Activated naive CD4-positive, alpha-beta T cell treated with anti-CD3 and anti-CD28 coated beads, Interleukin-2, amount 50 U/mL, for 72 hours (primary cell): ENCODE results near the gene TMEM201. TPM values are rescaled to one million over a fixed set of nuclear protein-coding genes. Genes with fewer than 3 reads are reported as not detected.
A peak's percentile ranks its signal among the peaks of the same experiment; 100 is the strongest.

Experiments used
- ATAC-seq, 2 donors: fragments of 150-1000 bp; cut with Tn5 transposase; 2 replicates each; pipeline ENCODE4 v1.10.0; 2021; ENCODE audit warnings: mild to moderate bottlenecking in 2 of 2, moderate library complexity in 2 of 2
- DNase-seq, 2 donors: peaks; one replicate each; pipeline ENCODE4 v3.0.0; 2021 to 2022; ENCODE audit warnings: low spot score in 2 of 2
- H3K27ac Mint-ChIP-seq, 2 donors: one replicate each; pipeline ENCODE4 v1.8.0; 2022; ENCODE audit warnings: mild to moderate bottlenecking in 2 of 2, mixed read lengths in 2 of 2
- H3K36me3 Mint-ChIP-seq, 2 donors: one replicate each; pipeline ENCODE4 v1.8.0; 2022; ENCODE audit warnings: mixed read lengths in 2 of 2
- H3K9me3 Mint-ChIP-seq, 2 donors: one replicate each; pipeline ENCODE4 v1.8.0; 2022; ENCODE audit warnings: mixed read lengths in 2 of 2
- total RNA-seq, 2 donors: library from RNA; stranded (reverse); gene quantifications; one replicate each; pipeline ENCODE4 v1.2.3, GENCODE V29; 2022

Gene TMEM201
- total RNA-seq, 2 donors from 2014 or later, result 14.8 to 16.5 TPM

DNA sequence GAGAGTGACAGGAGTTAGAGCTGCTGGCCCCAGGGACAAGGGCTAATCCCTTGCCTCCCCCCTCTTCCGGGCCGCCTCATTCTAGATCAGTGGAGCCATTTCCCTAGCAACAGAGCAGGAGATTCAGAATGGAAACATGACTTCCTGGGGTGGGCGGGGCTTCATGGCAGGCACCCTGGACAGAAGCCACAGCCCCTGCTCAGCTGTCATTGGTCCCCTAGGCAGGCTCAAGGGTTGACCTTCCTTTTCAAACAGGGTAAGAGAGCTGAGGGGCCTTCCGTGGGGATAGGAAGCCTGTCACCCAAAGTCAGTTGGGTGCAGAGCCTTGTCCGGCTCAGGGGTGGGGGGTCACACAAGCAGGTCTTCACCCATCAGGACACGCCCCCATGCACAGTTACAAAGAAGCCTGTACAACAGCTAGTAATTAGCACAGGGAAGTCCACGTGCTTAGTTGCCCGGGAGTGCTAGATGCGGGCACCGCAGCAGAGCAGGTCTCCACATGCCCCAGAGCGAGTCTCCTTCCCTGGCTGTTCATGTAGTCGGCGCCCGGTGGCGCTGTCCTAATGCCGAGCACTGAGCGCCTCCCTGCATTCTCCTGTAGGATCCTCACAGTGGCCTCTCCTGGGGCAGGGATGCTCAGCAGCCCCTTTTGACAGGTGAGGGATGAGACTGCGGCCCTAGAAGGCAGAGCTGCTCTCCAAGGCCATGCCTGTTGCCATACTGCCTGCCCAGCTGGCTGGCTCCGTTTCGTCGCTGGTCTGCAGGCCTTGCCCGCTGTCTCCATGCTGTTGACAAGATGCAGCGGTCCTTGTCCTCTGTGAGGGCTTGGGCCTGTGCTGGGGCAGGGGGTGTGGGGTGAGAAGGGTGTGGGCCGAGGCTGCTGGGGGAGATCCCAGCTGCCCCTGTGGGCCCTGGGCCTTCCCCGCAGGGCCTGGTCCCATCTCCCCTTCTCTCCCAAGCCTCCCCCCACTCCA lies 5.1 kb downstream of the TMEM201 start:
- H3K9me3 Mint-ChIP-seq, result no peaks in the 10 kb centered on the region
- ATAC-seq (peak; percentile 11 to 27), DNase-seq (peak in 1 of 2 donors; percentile 58)
- H3K27ac Mint-ChIP-seq, result peak overlapping the region; percentile 55 to 57
- peaks cover 0 to 5% of the 10 kb centered on the region in 2 donors for H3K36me3 Mint-ChIP-seq

DNA sequence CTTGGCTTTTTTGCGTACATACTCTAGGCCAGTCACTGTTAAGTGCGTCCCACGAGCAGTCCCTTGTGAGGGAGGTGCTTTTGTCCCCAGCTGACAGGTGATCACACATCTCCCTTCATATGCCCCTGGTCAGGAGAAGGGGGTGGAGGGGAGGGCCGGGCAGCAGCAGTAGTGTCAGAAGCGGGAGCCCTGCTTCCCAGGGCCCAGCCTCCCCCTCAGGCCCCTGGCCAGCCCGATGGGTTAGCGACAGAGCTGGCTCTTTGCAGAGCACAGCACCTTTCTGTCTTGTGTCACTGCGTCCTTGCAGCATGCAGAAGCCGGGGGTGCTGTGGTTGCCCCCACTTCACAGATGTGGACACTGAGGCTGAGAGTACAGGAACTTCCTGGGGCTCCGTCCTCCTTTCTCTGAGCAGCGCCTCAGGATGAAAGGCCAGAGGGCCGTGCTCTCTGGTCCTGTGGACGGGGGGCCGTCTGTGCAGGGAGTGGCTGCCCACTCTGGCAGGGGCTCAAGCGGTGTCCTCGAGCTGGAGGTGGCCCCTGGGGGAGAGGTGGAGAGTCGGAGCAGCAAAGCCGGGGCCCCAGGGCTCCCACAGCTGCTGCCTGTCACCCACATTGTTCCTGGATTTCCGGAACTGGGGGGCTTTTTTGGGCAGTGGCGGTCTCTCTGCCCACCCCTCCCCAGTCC lies 5.9 kb downstream of the TMEM201 start:
- peak in 1 of 2 donors; percentile 50 for DNase-seq
- peaks cover 0 to 2% of the 10 kb centered on the region in 2 donors for H3K36me3 Mint-ChIP-seq
- ATAC-seq, result no peak
- no peaks in the 10 kb centered on the region for H3K9me3 Mint-ChIP-seq
- peak overlapping the region in 1 of 2 donors; percentile 36 for H3K27ac Mint-ChIP-seq

DNA sequence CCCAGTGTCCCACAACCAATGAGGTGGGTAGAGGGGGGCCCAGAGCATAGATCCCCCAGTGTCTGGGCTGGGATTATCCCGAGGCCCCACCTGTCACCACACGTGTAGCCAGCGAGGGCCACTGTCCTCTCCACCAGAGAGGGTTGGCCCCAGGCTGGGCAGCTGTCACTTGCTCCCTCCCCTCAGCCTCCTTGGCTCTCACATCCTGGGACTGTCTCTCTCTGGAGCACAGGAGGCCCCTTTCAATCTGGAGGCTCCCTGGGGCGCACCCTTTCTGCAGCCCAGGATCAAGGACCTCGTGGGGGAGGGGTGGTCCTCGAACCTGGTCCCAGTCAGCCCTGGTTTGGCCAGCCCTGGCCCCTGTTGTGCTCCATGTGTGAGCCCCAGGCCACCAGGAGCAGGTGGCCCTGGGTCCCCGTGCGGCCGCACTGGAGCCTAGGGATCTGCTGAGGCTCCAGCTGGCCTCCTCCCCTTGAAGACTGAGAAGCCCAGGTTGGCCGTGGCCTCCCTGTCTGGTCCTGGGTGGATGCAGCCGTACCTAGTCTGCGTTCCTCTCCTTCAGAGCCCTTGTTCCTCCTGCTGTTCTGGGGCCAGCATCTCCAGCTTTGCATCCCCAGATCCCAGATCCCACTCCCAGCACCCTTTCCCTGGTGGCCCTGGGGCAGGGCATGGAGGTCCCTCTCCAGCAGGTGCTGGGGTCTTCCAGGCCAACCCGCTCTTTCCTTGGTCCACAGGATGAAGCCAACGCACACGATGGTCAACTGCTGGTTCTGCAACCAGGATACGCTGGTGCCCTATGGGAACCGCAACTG lies 6.7 kb downstream of the TMEM201 start:
- H3K27ac Mint-ChIP-seq, result peak overlapping the region in 1 of 2 donors; percentile 26
- ATAC-seq (no peak), DNase-seq (no peak)
- H3K9me3 Mint-ChIP-seq, result no peaks in the 10 kb centered on the region
- H3K36me3 Mint-ChIP-seq, result no peaks in the 10 kb centered on the region

DNA sequence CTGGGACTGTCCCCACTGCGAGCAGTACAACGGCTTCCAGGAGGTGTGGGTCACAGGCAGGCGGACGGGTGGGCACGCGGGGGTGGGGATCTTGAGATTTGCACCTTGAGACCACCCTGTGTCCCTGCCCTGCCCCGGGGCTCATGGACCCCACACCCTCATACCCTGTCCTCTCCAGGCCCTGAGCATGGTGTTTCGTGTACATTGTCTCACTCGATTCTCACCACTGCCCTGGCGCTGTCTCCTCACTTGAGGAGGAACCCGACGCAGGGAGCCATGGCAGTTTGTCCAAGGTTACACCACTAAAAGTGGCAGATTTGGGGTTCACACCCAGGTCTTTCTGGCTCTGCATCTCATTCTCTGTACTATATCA lies 7.2 kb downstream of the TMEM201 start:
- Mint-ChIP-seq H3K9me3 (no peaks in the 10 kb centered on the region), H3K36me3 (no peaks in the 10 kb centered on the region), H3K27ac (peak overlapping the region; percentile 26 to 60)
- ATAC-seq (no peak), DNase-seq (no peak)

DNA sequence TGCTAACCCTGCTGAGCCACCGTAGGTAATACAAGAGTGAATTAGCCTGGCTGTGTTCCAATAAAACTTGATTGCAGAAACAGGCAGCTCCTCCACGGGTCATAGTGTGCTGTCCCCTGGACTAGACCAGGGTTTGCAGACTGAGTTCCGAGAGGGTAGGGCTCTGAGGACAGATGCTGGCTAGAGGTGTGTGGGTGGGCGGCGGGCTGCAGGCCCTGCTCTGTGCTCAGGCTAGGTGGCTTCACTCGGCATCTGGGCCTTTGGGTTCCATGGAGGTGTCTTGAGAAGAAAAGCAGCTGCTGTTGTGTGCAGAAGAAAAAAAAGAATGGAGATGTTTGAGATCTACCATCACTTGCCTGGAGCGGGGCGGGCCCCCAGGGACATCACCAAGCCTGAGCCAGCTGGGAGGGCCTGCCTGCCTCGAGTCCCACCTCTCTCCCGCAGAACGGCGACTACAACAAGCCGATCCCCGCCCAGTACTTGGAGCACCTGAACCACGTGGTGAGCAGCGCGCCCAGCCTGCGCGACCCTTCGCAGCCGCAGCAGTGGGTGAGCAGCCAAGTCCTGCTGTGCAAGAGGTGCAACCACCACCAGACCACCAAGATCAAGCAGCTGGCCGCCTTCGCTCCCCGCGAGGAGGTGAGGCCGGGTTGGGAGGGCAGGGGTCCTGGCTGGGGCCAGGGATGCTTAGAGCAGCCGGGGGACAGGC lies 7.9 kb downstream of the TMEM201 start:
- no peaks in the 10 kb centered on the region for H3K9me3 Mint-ChIP-seq
- ATAC-seq, result no peak
- peak in 1 of 2 donors; percentile 50 for DNase-seq
- no peaks in the 10 kb centered on the region for H3K36me3 Mint-ChIP-seq
- peak overlapping the region; percentile 26 to 60 for H3K27ac Mint-ChIP-seq

DNA sequence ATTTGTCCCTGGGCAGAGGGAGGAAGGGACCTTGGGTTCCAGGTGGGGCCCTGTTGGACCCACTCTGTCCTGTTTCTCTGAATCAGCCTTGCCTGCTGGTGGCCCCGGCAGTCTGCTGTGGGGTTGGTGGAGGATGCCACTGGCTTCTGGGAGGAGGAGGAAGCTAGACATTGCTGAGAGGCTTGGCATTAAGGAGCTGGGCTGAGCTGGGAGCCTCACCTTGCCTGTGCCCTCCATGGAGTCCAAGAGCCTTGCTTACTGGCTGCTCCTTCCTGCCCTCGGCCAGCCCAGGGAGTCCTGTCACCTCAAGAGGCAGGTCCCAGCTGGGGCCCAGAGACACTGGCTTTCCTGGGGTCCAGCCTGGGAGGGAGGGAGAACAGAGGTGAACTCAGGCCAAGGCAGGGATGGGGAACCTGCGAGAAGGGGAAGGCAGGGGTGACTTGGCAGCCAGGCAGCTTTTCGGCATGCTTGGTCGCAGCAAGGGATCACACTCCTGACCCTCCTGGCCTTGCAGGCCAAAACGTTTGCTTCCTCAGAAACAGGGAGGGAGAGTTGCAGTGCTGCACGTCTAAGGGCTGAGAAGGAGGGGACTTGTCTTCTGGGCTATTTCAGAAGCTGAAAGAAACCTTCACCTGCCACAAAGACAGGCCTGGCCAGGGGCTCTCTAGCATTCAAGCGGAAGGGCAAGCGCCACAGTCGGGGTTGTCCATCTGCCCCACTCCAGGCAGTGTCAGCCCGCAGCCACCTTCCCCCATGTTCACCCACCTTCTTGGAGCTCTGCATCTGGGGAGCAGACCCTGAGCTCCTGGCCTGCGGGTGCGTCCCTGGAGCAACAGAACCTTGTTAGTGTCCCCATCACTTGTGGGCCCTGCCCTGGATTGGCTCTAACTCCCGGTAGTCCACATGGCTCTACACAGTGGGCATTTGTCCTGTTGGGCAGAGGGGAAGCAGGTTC lies 8.9 kb downstream of the TMEM201 start:
- ATAC-seq, result no peak

DNA sequence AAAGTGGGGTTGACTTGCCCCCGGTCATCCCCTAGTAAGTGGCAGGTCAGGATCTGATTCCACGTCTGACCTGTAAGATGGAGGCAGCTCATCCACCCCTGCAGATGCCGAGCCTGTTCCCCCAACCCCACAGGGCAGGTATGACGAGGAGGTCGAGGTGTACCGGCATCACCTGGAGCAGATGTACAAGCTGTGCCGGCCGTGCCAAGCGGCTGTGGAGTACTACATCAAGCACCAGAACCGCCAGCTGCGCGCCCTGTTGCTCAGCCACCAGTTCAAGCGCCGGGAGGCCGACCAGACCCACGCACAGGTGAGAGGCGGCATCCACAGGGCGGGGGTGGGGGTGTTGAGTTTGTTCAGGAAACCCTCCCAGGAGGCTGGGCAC lies 9.6 kb downstream of the TMEM201 start:
- Mint-ChIP-seq H3K27ac (no peak overlapping the region), H3K36me3 (no peaks in the 10 kb centered on the region), H3K9me3 (no peaks in the 10 kb centered on the region)
- DNase-seq (no peak), ATAC-seq (no peak)

More for the DNA sequence above, 8.9 kb downstream of the TMEM201 start:
- no peaks in the 10 kb centered on the region for H3K36me3 Mint-ChIP-seq
- H3K27ac Mint-ChIP-seq, result peak overlapping the region in 1 of 2 donors; percentile 65
- no peaks in the 10 kb centered on the region for H3K9me3 Mint-ChIP-seq
- no peak for DNase-seq

DNA sequence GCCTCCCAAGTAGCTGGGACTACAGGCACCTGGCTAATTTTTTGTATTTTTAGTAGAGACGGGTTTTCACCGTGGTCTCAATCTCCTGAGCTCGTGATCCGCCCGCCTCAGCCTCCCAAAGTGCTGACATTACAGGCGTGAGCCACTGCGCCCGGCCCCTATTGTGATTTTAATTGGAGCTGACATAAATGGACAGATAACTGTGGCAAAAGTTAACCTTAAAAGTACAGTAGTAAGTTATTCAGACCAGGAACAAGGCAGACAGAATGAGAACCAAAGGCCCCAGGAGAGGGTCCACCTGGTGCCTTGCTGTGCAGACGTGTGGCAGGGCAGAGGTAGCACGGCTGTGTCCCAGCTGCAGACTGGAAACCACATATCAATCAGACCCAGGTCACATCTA lies 11.0 kb downstream of the TMEM201 start:
- DNase-seq, result no peak
- ATAC-seq, result no peak
- H3K27ac Mint-ChIP-seq, result peak overlapping the region in 1 of 2 donors; percentile 85
- H3K9me3 Mint-ChIP-seq, result no peaks in the 10 kb centered on the region
- no peaks in the 10 kb centered on the region for H3K36me3 Mint-ChIP-seq

DNA sequence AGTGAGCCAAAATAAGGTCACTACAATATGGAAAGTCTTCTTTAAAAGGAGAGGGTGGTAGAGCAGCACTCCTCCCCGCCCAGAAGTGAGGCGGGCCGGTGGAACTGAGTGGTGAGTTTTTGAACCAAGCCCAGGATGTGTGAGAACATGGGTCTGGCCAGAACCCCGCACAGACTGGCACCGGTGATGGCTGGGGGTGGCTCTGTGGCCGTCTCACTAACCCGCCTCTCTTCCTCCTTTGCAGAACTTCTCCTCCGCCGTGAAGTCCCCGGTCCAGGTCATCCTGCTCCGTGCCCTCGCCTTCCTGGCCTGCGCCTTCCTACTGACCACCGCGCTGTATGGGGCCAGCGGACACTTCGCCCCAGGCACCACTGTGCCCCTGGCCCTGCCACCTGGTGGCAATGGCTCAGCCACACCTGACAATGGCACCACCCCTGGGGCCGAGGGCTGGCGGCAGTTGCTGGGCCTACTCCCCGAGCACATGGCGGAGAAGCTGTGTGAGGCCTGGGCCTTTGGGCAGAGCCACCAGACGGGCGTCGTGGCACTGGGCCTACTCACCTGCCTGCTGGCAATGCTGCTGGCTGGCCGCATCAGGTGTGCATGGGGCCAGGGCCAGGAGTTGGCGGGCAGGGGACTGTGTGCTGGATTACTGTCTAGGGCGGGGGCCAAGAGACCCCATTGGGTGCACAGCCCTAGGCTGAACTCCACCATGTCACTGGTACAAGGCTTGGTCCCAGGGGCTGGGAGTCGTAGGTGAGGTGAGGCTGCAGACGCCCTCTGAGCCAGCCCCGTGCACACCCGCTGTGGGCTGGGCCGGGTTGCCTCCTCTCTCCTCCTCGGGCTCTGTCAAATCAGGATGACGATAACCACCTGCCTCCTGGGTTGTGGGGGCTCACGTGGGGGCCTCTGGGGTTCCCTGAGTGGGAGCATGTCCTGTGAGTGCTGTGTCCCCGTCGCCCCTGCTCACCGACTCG lies 12.4 kb downstream of the TMEM201 start:
- Mint-ChIP-seq H3K36me3 (no peaks in the 10 kb centered on the region), H3K27ac (no peak overlapping the region), H3K9me3 (no peaks in the 10 kb centered on the region)
- ATAC-seq, result no peak
- DNase-seq, result peak in 1 of 2 donors; percentile 51

DNA sequence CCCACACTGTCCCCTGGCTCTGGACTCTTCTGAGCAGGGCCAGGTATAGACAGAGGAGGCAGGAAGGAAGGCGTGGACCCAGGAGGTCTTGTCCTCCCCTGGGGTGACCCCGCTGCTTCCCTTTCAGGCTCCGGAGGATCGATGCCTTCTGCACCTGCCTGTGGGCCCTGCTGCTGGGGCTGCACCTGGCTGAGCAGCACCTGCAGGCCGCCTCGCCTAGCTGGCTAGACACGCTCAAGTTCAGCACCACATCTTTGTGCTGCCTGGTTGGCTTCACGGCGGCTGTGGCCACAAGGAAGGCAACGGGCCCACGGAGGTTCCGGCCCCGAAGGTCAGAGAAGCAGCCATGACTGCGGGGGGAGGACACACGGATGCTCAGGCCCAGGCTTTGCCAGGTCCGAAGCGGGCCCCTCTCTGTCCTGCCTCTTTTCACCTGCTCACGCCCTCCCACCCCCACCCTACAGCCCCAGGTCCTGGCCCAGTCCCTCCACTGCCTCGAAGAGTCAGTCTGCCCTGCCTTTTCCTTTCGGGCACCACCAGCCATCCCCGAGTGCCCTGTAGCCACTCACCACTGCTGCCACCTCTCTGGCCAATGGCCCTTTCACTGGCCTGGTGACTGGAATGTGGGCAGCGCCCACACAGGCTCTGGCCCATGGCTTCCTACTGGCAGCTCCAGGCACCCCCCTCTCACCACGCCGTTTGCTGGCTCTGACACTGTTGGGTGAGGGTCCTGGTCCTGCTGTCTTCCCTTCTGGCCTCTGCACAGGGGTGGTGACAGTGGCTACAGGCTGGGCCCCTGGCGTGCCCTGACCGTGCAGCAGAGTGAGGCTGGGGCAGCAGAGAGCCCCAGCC lies 13.5 kb downstream of the TMEM201 start:
- DNase-seq, result peak in 1 of 2 donors; percentile 50
- Mint-ChIP-seq H3K36me3 (no peaks in the 10 kb centered on the region), H3K9me3 (no peaks in the 10 kb centered on the region), H3K27ac (no peak overlapping the region)
- no peak for ATAC-seq

DNA sequence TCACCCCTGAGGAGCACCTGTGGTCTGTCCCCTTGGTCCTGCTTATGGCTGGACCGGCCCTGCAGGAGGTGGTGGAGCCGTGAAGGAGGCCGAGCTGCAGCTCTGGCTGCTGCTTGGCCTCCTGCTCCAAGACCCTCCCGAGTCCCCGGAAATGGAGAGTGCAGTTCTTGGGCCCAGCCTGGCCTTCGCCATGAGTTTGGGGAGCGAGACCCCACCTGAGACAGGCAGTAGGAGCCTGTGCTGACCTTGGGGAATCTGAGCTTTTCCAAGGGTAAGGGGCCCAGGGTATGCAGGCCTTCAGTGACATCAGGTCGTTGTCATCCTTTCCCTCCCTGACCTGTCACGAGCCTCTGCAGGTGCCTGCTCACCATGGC lies 14.1 kb downstream of the TMEM201 start:
- no peak overlapping the region for H3K27ac Mint-ChIP-seq
- H3K9me3 Mint-ChIP-seq, result no peaks in the 10 kb centered on the region
- H3K36me3 Mint-ChIP-seq, result no peaks in the 10 kb centered on the region
- no peak for DNase-seq
- ATAC-seq, result no peak

DNA sequence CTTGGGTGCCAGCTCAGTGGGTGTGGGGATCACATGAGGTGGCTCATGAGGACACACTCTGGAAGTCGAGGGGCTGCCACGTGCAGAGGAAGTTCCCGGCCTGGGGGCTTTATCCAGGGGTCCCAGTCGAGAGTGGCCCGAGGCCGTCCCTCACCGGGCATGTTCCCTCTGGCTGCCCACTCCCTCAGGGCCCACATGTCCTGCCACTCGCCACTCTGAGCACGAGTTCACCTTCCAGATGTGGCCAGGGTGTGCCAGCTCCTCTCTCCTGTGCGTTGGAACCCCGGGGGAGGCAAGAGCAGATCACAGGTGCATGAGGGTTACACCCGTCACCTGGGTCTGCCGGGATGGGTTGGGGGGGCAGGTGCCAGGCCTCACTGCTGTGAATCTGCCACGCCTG lies 14.6 kb downstream of the TMEM201 start:
- no peak overlapping the region for H3K27ac Mint-ChIP-seq
- H3K36me3 Mint-ChIP-seq, result no peaks in the 10 kb centered on the region
- no peak for ATAC-seq
- peak in 1 of 2 donors; percentile 51 for DNase-seq
- no peaks in the 10 kb centered on the region for H3K9me3 Mint-ChIP-seq
